Activated naive CD4-positive, alpha-beta T cell treated with Interleukin-2 at 50 U/mL for 16 hours (primary cell): ENCODE measurements around the gene AAK1.
"Not testable (repeated sequence)": the region's sequence is repeated elsewhere in the genome, so short reads cannot be mapped to it uniquely, and the experiment has no call there.

ENCODE experiments used
- DNase-seq: peaks from one replicate; pipeline ENCODE4 v3.0.0-alpha.2; 2020

The AAK1 gene

DNA sequence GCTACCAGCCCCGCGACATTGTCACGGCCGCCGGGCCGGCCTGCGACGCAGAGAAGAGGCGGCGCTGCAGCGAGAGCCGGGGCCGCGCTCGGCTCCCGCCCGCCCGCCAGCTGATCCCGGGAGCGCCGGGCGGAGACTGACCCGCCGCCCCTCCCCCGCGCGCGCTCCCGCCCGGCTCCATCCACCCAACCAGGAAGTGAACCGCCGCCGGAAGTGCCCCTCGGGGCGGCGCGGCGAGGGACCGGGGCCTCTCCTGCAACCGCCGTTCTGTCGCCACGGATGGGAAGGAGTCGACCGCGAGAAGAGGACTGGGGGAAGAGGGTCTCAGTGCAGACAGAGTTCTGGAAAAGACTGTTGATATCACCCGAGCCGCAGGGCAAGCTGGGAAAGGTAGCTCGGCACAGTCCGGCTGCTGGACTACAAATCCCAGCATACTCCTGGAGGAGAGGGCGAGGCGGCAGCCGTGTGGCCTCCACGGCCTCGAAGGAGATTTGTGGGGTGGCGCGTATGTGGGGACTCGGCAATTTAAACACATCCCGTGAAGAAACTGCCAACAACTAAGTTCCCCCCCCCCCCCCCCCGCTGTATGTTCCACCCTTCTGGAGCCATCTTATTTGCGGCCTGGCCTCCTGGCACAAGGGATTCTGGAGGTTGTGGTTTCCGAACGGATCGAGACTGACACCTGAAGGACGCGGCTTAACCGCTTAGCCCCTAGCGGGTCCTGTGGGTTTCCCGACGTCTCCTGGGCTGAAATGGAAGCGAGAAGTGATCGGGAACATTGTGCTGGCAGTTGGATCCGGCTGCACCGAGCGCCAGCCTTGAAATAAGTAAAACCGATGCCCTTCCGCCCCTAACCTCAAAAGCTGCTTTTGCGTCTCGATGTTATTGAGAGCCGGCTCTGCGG, at the start of gene AAK1:
Gene AAK1, minus strand, starts transcription at position 138 of the 904 bp plus-strand sequence. CDS start 699 bp downstream, outside the sequence.
- DNase-seq, result peak; percentile 81

DNA sequence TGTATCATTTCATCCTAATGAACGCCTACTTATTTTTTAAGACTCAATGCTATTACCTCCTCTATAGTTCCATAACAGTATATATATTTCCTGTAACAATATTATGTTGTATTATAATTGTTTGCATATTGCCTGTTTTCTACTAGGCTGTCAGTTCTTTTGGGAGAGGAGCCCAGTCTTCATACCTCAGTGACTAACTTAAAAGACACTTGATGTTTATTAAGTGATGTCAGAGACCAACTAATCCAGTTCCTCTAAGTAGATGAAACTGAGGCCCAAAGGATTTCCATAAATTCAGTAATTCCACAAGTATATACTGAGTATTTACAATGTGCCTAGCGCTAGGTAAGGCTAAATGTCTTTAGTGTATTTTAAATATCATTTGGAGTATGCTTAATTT, 48.9 kb upstream of the AAK1 start:
- DNase-seq, result no peak

DNA sequence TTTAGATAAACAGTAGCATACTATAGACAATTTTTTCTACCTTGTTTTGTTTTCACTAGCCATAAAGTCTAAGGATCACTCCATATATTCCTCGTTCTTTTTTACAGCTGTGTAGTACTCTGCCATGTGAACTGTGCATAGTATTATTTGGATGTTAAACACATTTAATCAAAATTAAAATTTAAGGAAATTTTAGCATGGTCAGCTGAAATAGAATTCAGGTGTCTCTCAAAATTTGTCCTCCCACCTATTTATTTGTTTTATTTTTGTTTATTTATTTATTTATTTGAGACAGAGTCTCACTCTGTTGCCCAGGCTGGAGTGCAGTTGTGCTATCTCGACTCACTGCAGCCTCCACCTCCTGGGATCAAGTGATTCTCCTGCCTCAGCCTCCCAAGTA, 46.4 kb upstream of the AAK1 start:
- DNase-seq, result no peak

DNA sequence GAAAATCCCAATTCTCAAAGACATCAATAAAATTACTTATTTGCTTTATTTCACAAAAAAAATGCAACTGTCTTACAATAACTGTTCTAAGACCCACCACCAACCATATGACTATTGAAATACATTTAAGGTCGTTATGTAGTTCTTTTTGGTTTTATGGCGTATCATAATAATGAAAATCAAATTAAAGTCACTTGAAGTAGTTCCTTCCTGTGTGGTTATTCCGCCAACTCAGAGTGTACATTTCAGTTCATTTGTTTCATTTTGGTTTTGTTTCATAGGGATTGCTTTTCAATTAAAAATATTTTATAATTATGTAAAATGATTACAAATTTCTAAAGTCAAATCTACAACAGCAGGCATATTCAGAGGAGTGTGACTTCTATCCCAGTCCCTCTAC, 45.9 kb upstream of the AAK1 start:
- DNase-seq, result no peak

DNA sequence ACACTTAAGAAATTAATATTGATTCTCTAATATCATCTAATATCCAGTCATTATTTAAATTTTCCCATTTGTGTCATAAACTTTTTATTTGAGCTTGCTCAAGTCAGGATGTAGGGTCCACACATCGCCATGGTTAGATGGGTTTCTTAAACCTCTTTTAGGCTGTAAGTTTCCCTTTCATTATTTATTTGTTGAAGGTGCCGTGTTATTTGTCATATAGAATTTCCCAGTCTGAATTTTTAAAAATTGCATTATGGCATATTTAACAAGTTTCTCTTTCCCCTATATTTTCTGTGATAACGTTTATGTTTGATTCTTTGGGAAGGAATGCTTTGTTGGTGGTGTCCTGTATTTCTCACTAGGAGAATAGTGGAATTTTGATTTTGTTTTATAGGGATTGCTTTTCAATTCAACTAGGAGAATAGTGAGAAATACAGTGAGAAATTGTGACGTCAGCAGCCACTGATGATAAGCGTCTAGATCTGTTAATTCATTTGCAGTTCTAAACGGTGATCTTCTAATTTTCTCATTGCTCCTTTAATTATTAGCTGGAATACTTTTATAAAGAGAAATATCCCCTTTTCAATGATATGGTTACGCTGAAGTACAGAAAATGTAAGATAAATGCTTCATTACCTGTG, 44.6 kb upstream of the AAK1 start:
- DNase-seq, result no peak

DNA sequence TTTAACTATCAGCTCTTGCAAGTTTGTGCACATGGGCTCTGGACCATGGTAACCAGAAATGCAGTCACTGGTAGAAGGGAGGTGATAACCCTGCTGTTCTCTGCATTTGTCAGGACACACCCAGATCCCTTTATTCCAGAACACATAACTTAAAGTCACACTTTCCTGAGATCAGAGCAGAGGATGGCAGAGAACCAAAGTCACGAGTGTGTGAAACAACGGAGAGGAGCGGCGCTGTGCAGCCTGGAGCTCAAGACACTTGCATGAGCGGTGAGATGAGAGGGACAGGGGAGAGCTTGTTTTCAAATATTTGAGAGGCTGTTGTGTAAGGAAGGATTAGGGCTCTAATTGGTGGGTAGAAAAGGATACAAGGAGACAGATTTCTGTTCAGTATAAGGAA, 43.3 kb upstream of the AAK1 start:
- DNase-seq, result no peak

DNA sequence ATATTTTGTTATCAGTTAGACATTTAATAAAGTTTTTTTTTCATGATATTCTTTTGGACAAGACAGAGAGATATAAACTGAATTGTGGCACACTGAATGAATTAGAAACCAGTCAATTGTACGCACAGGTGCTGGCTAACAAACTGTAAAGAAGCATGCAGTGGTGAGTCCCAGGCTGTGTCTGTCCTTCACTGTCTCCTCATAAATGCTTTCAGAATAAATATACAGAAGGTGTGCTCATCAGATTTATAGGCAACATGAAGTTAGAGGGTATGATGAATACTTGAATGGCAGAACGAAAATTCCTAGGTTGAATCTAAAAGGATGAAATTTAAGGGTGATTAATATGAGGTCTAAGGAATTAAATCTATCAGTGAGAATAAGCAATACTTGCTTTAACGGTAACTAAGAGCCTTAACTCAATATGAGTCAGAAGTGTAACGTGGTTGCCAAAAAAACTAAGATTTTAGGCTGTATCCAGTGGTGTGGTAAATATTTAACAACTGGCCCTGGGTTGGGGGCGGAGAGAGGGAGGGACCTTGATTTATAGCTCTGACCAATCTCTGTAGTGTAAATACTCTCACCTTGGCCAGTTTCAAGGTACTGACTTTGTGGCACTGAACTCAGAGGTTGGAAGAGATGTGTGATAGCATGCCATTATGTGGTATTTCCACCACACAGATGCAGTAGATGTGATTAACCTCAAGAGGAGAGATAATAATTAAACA, 41.9 kb upstream of the AAK1 start:
- DNase-seq, result peak; percentile 42

DNA sequence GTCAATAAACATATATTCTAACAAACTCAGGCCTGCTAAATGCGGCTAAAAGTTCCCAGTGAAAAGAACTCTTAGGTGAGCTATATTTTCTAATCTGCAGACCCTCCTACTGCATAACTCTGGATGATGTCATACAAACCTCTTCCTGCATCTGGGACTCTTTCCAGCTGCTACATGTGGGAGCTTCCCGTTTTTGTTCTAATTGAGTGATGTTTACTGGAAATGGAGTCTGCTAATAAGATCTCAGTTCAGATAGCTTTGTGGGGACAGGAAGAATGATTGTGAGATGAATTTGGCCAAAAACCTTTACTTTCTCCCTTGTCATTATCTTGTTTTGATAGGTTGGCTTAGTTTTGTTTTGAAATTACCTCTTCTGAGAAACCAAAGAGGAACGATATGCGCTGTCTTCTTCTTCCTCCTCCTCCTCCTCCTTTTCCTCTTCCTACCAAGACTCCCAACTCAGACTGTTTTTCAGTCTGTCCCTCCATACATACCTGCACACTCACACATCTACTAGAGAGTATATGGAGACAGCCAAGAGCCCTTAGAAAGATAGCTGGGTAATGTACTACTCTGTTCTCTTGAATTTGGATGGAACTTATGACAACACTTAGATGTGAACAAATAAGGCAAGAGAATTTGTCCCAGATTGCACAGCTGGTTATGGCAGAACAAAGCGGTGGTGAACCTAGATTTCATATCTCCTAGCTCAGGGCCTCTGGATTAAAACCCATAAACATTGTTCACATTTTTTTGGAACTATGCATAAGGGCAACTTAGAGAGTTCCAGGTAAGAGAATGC, 39.8 kb upstream of the AAK1 start:
- DNase-seq, result no peak

DNA sequence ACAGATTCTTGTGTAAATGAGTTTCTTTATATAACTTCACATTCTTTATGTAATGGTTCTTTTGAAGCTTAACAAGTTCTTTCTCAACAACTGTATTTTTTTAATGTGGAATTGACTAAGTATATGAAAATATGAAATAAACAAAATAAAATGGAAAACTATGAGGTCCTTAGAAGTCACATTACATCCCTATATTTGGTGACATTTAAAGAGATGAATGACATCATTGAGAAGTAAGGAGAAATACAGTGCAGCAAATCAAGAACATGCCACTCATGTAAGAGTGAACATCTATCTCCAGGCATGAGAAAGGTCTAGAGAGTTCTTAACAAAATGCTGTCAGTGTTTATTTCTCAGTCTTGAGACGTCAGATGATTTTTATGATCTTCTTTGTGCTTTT, 39.0 kb upstream of the AAK1 start:
- no peak for DNase-seq

DNA sequence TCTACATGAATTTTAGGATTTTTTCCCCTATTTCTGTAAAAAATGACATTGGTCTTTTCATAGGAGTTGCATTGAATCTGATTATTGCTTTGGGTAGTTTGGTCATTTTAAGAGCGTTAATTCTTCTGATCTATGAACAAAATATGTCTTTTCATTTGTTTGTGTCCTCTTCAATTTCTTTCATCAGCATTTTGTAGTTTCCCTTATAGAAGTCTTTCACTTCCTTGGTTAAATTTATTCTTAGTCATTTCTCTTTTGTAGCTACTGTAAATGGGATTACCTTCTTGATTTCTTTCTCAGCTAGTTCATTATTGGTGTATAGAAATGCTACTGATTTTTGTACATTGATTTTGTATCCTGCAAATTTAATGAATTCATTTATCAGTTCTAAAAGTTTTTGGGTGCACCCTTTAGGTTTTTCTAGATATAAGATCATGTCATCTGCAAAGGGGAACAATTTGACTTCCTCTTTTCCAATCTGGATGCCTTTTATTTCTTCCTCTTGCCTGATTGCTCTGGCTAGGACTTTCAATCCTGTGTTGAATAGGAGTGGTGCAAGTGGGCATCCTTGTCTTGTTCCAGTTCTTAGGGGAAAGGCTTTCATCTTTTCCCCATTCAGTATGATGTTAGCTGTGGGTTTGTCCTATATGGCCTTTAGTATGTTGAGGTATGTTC, 36.6 kb upstream of the AAK1 start:
- DNase-seq, result no peak

DNA sequence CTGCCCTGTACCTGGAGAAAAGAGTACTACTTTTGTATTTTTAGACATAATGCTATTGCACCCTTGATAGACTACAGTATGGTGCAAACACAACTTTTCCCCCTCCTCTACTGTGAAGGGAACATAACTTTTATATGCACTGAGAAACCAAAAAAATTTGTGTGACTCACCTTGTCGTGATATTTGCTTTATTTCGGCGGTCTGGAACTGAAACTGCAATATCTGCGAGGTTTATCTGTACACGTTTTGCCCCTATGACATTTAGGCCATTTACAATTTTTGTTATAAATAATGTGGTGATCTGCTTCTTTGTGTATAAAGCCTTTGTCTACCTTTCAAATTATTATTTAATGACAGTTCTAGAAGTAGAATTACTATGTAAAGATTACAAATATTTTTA, 34.4 kb upstream of the AAK1 start:
- DNase-seq, result no peak

DNA sequence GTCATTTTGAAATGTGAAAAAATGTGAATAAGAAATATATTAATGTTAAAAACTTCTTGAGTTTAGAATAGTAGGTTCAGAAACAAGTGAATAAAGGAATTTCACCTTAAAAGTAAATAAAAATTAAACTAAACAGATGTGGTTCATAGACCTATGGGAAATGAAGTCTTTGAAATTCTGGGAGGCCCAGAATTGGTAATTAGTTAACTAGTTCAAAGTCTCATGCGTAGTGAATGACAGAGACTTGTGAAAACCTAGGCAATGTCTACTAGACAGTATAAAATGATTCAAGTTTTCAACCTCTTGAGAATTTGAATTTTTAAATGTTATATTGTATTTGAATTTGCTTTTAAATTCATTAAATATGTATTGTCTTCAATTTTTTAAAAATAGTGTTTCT, 32.6 kb upstream of the AAK1 start:
- no peak for DNase-seq

DNA sequence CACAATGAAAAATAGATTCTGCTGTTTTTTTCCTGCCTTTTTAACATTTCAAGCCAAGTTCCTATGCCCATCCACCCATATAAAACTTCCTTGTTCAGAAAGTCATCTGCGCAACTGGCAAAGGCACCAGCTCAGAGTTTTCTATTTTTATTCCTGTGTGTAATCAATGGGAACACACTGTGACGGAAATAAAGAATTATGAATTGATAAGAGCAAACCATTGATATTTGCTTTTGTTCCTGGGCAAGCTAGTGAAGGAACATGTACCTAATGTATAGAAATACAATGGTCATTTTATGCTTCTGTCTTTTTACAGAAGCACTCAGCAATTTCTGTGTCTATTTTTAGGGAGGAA, 30.8 kb upstream of the AAK1 start:
- DNase-seq, result no peak

DNA sequence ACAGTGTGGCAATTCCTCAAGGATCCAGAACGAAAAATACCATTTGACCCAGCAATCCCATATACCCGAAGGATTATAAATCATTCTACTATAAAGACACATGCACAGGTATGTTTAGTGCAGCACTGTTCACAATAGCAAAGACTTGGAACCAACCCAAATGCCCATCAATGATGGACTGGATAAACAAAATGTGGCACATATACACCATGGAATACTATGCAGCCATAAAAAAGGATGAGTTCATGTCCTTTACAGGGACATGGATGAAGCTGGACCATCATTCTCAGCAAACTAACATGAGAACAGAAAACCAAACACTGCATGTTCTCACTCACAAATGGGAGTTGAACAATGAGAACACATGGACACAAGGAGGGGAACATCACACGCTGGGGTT, 29.6 kb upstream of the AAK1 start:
- not testable (repeated sequence) for DNase-seq

DNA sequence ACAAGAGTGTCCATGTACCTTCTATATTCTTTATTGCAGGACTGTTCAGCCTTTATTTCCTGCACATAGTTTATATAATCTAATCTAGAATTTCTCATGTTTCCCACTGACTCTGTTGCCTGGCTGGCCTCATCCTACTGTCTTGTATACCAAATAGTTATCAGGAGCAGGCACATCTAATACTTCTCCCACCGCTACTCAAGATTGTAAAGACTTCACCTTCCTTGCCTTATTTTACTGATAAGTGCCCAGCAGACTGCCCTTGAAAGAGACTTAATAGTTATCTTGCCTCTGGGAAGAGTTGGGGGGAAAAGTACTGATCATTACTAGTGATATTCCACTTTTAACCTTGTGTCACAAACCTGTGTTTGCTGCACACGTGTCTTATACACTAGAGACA, 26.1 kb upstream of the AAK1 start:
- DNase-seq, result no peak

DNA sequence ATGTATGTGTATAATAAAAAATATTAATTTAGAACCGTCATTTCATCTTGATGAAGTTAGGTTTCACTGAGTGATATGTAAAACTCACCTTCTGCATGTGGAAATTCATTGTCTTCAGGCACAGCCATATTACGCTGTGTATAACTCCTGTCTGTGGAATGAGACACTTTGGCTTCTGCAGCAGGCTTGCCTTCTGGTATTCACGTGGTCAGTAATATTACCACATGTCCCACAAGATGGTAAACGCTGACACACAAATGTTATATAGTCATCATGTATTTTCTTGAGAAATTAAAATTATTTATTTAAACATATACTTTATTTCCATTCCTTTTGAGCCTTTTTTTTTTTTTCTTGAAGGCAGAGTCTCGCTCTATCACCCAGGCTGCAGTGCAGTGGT, 25.1 kb upstream of the AAK1 start:
- no peak for DNase-seq

DNA sequence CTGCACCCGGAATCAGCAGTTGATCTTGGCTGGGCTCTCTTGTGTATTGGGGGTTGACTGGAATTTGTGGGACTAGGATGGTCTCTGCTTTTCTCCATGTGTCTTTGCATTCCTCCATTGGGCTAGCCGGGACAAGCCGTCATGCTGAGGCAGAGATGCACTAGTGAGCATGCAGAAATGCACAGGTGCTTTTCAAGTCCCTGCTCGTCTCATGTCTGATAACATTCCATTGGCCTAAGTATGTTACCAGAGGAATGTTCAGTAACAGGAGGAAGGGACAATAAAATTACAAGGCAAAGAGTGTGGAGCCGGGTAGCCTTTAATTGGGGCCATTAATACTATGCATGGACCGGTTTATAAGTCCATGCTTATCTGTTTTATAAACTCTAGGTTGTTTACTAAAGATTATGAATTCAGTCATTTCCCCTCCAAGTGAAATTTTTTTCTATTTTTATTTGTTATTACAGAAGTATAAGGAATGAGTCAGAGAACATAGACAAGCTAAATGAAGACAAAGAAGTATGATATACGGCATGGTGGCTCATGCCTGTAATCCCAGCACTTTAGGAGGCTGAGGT, 24.4 kb upstream of the AAK1 start:
- DNase-seq, result no peak

DNA sequence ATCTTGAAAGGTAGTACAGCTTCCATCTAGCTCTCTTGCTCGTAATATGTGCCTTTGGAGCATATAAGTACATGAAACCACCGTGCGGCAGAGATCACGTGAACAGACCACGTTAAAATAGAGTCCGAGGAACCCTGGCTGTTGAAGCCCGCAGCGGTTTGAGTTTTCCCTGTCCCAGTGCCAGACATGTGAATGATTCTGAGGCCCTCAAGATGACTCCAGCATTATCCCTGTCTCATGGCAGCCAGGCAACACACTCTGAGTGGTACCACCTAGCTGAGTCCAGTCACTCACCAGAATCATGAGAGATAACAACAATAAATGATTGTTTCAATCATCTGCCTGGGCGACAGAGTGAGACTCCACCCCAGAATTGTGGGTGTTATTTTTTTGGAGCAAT, 21.6 kb upstream of the AAK1 start:
- DNase-seq, result no peak

DNA sequence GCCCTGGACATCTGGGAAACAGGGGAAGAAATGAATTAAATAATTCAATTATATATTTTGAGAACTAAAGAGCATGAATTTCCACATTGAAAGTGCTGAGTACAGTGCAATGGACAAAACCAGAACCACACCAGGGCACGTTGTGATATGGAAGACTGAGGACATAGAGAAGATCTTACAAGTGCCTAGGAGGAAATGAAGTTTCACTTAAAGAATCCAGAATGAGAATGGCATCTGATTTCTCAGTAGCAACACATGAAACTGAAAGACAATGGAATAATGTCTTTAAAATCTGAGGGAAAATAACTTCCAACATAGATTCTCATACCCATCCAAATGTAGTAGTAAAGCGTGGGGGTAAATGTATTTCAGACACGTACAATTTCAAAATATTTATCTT, 20.3 kb upstream of the AAK1 start:
- no peak for DNase-seq

DNA sequence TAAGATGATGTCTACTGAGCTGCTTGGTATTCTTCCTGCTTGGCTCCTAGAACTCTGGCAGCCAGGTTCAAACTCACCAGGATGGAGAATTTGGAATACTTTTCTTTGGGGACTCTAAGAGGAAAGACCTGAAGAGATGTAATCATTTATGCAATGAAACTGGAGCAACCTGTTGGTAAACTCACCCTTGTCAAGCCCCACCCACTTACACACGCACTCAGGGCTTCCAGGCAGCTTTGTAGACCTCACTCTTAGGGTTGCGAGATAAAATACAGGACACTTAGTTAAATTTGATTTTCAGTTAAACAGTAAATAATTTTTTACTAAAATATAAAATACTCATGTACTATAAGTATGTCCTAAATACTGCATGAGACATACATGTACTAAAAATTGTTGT, 19.0 kb upstream of the AAK1 start:
- not testable (repeated sequence) for DNase-seq

DNA sequence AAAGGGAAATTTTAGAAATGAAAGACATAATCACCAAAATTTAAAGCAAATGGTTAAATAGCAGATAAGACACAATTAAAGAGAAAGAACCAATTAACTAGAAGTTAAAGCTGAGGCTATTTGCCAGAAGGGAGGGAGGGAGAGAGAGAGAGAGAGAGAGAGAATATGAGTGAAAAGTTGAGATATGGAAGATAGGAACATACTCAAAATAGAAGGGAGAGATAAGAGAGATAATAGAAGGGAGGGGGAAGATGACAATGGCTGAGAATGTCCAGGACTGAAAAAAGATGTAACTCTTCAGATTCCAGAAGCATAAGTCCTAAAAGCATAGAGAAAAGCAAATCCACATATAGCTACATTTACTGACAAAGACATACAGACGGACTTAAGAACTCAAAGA, 17.1 kb upstream of the AAK1 start:
- DNase-seq, result no peak

DNA sequence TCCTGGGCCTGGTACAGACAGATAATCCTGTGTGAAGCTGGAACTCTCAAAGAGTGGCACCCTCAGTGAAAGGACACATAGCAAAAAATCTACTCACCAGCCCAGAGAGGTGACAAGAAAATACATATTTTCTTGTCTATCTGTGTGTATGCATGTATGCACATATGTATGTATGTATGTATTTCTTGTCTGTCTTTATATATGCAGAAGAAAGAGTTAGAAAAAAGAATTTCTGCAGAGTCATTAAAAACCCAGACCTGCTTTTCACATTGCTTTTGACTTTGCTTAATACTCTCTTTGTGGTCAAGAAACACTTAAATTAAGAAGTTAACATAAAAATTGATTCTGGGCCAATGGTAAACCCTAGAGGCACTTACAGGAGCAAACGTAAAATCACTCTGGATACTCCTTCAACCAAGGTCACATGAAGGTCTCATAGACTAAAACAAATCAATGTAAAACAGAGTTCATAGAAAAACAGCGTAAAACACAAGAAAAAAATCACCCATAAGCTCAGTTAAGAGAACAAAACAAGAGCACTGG, 16.5 kb upstream of the AAK1 start:
- DNase-seq, result no peak
